IMR-90 (cell line): ENCODE results near the gene CAV3. TPM values are rescaled to one million over a fixed set of nuclear protein-coding genes. Genes with fewer than 3 reads are reported as not detected.
"Not testable (repeated sequence)": the region's sequence is repeated elsewhere in the genome, so short reads cannot be mapped to it uniquely, and the experiment has no call there.

ENCODE experiments used
- ATAC-seq: fragments of 200-7000 bp; cut with Tn5 transposase; 2 replicates; pipeline ENCODE4 v1.9.1; 2020; ENCODE audit warnings: low read depth, mild to moderate bottlenecking, moderate library complexity
- BruUV-seq: library from RNA; stranded (reverse); fragments of 400-500 nt; replicated peaks from 2 replicates; lab custom pipeline; 2021; lab: Mats Ljungman, UMichigan
- CTCF ChIA-PET: fragments of 300-600 bp; formaldehyde crosslinking; extraction: SDS; loops from one replicate; lab custom pipeline; 2021; ENCODE audit warnings: antibody characterized with exemption; lab: Yijun Ruan, JAX
- POLR2A ChIA-PET: fragments of 300-600 bp; sonication (Branson Sonifier 250); formaldehyde crosslinking; loops from one replicate; lab custom pipeline; 2022; ENCODE audit warnings: antibody characterized with exemption; ENCODE audit not compliant: unreplicated experiment; lab: Charles Lee
- DNase-seq: peaks from one replicate; pipeline ENCODE4 v3.0.0; 2013
- H2AFZ ChIP-seq: replicated peaks from 2 replicates; pipeline ENCODE3; 2013; ENCODE audit warnings: low read length, mild to moderate bottlenecking; ENCODE audit not compliant: poor library complexity
- H2AK5ac ChIP-seq: 2 replicates; pipeline ENCODE4 v1.6.1; 2013; ENCODE audit warnings: low read depth, low read length, inconsistent platforms
- H2AK9ac ChIP-seq: replicated peaks from 2 replicates; pipeline ENCODE3; 2013; ENCODE audit warnings: mild to moderate bottlenecking, low read depth, low read length, moderate library complexity; ENCODE audit not compliant: poor library complexity
- H2BK120ac ChIP-seq: 2 replicates; pipeline ENCODE4 v1.6.1; 2013; ENCODE audit warnings: low read depth, low read length, inconsistent platforms
- H2BK15ac ChIP-seq: 3 replicates; pipeline ENCODE4 v1.6.1; 2013; ENCODE audit warnings: low read depth, low read length, inconsistent platforms
- H2BK20ac ChIP-seq: 2 replicates; pipeline ENCODE4 v1.6.1; 2013; ENCODE audit warnings: low read depth, mild to moderate bottlenecking, inconsistent platforms, low read length, moderate library complexity
- H2BK5ac ChIP-seq: 2 replicates; pipeline ENCODE4 v1.6.1; 2013; ENCODE audit warnings: mild to moderate bottlenecking, low read depth, low read length, inconsistent platforms; ENCODE audit not compliant: poor library complexity, severe bottlenecking
- H3K14ac ChIP-seq: replicated peaks from 2 replicates; pipeline ENCODE4 v1.6.1; 2013; ENCODE audit warnings: low read depth, low read length, inconsistent platforms
- H3K18ac ChIP-seq: 2 replicates; pipeline ENCODE4 v1.6.1; 2013; ENCODE audit warnings: low read depth, low read length, control low read depth
- H3K23ac ChIP-seq: 2 replicates; pipeline ENCODE4 v1.6.1; 2013; ENCODE audit warnings: low read depth, low read length, inconsistent platforms
- H3K27ac ChIP-seq: 2 replicates; pipeline ENCODE4 v1.5.1; 2013; ENCODE audit warnings: mild to moderate bottlenecking, control low read depth, low read length; ENCODE audit not compliant: insufficient read depth
- H3K27me3 ChIP-seq: 2 replicates; pipeline ENCODE4 v1.6.1; 2013; ENCODE audit warnings: low read length; ENCODE audit not compliant: control insufficient read depth, insufficient read depth
- H3K36me3 ChIP-seq: 2 replicates; pipeline ENCODE4 v1.6.1; 2013; ENCODE audit warnings: low read length, mixed read lengths; ENCODE audit not compliant: control insufficient read depth, insufficient read depth
- H3K4ac ChIP-seq: 2 replicates; pipeline ENCODE4 v1.6.1; 2013; ENCODE audit warnings: low read depth, low read length, inconsistent platforms
- H3K4me1 ChIP-seq: 2 replicates; pipeline ENCODE4 v1.6.1; 2013; ENCODE audit warnings: low read length, mixed read lengths; ENCODE audit not compliant: control insufficient read depth, insufficient read depth
- H3K4me2 ChIP-seq: 2 replicates; pipeline ENCODE4 v1.6.1; 2013; ENCODE audit warnings: low read depth, mild to moderate bottlenecking, control low read depth, low read length, moderate library complexity
- H3K4me3 ChIP-seq: 2 replicates; pipeline ENCODE4 v1.5.1; 2013; ENCODE audit warnings: low read depth, mild to moderate bottlenecking, control low read depth, low read length, moderate library complexity; ENCODE audit not compliant: insufficient read depth
- H3K56ac ChIP-seq: 2 replicates; pipeline ENCODE4 v1.6.1; 2013; ENCODE audit warnings: low read length, inconsistent platforms; ENCODE audit not compliant: insufficient read depth; ENCODE audit errors: extremely low read depth
- H3K79me1 ChIP-seq, 2 experiments: 2 replicates each; pipeline ENCODE4 v1.6.1; 2013; ENCODE audit warnings: low read length in 2 of 2, inconsistent platforms in 1 of 2, low read depth in 1 of 2
- H3K9ac ChIP-seq: 2 replicates; pipeline ENCODE4 v1.6.1; 2013; ENCODE audit warnings: low read depth, low read length, control low read depth
- H3K9me1 ChIP-seq: 2 replicates; pipeline ENCODE4 v1.6.1; 2013; ENCODE audit warnings: low read length, inconsistent platforms; ENCODE audit not compliant: insufficient read depth
- H3K9me3 ChIP-seq: 2 replicates; pipeline ENCODE4 v1.6.1; 2013; ENCODE audit warnings: low read length; ENCODE audit not compliant: control insufficient read depth, insufficient read depth
- H4K20me1 ChIP-seq: 2 replicates; pipeline ENCODE4 v1.6.1; 2013; ENCODE audit warnings: low read length, inconsistent platforms; ENCODE audit not compliant: insufficient read depth
- H4K5ac ChIP-seq: 2 replicates; pipeline ENCODE4 v1.6.1; 2013; ENCODE audit warnings: mild to moderate bottlenecking, low read depth, low read length, control low read depth
- H4K8ac ChIP-seq, 2 experiments: 2 replicates each; pipeline ENCODE4 v1.6.1; 2013; ENCODE audit warnings: low read depth in 2 of 2, low read length in 2 of 2, control low read depth in 1 of 2, inconsistent platforms in 1 of 2
- H4K91ac ChIP-seq: 2 replicates; pipeline ENCODE4 v1.6.1; 2013; ENCODE audit warnings: low read depth, low read length, inconsistent platforms; ENCODE audit not compliant: insufficient read depth
- MAFK ChIP-seq: IDR thresholded peaks from 2 replicates; pipeline ENCODE4 v1.6.1; 2012; ENCODE audit warnings: low read depth, low read length, improper control_type of control experiment
- RAD21 ChIP-seq: IDR thresholded peaks from 2 replicates; pipeline ENCODE4 v1.6.1; 2012; ENCODE audit warnings: low read length, improper control_type of control experiment
- WGBS, 2 experiments: methylation state at CpG; one replicate each; pipeline versions ENCODE4 v1.1.5 to v1.1.7; 2013; ENCODE audit warnings: missing lambda C conversion rate in 2 of 2; ENCODE audit not compliant: insufficient read length in 1 of 2; ENCODE audit errors: extremely low coverage in 2 of 2; 5-methylcytosine and 5-hydroxymethylcytosine counted together
- dilution Hi-C: fragments of 300-500 bp; cut with HindIII; formaldehyde crosslinking; loops from one replicate; pipeline ENCODE4 v1.14.3; 2018; ENCODE audit warnings: low sequenced_read_pairs; ENCODE audit not compliant: unreplicated experiment
- in situ Hi-C: fragments of 300-500 bp; cut with MboI; formaldehyde crosslinking; loops from 3 replicates; pipeline ENCODE4 v1.14.3; 2019; ENCODE audit warnings: low sequenced_read_pairs, inconsistent platforms, mixed read lengths
- intact Hi-C: fragments of 100-400 bp; cut with micrococcal nuclease; formaldehyde crosslinking; loops from 2 replicates; pipeline ENCODE4 v1.10.0; 2022
- polyA plus RNA-seq, 3 experiments: library from polyadenylated mRNA; depleted of rRNA; stranded (reverse); fragments of >200 nt; gene quantifications; 2 replicates each; pipeline ENCODE4 v1.2.3, GENCODE V29; 2012; ENCODE audit warnings: low replicate concordance in 1 of 3
- total RNA-seq: library from RNA; depleted of rRNA; stranded (reverse); fragments of >200 nt; gene quantifications from 2 replicates; pipeline ENCODE4 v1.2.3, GENCODE V29; 2012
- TF ChIP-seq, protein P1 (sequence below): conservative IDR thresholded peaks from 2 replicates; pipeline ENCODE4 v1.5.1; 2012; ENCODE audit warnings: mild to moderate bottlenecking, low read depth, low read length, improper control_type of control experiment

Gene CAV3
- total and polyA plus RNA-seq, 2 of the 4 experiments (the other 2 are of a cell fraction) = 0.17 to 0.36 TPM

DNA sequence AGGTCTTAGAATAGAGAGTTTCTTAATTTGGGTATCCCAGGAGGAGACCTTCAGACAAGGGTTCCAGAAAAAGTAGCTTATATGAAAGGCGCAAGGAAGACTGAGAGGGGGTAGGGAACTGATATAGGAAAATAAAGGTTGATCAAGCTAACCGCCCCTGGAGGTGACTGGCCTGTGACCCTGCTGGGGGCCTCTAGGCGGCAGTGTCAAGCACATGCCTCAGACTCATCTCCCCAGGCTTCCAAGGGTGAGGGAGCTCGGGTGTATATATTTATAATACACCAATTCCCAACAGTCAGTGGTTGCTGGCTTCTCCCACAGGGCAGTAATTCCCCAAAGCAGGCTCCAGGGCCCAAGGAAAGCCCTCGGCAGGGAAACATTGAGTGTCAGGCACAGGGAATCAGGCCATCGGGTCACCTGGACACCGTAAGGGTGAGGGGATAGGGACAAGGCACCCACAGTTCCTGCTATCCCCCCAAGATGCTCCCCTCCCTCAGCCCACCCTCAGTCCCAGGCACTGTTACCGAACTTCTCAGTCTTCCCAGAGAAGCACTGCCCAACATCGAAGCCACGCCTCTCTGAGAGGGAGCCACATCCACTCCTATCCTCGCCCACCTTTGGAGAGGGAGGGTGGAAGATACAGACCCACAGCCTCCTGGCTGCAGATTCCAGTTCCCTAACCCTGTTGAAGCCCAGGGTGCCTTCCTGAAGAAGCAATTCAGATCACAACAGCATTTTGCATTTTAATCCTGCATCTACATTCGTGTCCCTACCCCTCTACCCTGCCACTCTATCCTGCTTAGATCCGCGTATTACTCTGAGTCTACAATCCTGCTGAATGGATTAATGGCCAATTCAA is 19.5 kb upstream of the CAV3 start:
- no peak overlapping the region for H2BK120ac ChIP-seq
- no peak overlapping the region for H2AK9ac ChIP-seq
- no peak overlapping the region for H2BK5ac ChIP-seq
- H2BK15ac ChIP-seq = no peak overlapping the region
- H2BK20ac ChIP-seq = no peak overlapping the region
- no peaks in the 10 kb centered on the region for H3K9me1 ChIP-seq
- dilution Hi-C loops = no loop called here
- no peaks in the 10 kb centered on the region for H3K9me3 ChIP-seq
- ATAC-seq = peak; percentile 56; the same call in 1 of the 2 replicates
- H4K5ac ChIP-seq = no peak overlapping the region
- H3K27me3 ChIP-seq = peaks cover 4% of the 10 kb centered on the region
- BruUV-seq = no TSS peak
- CTCF ChIA-PET = interaction anchor here (0.6 kb wide), 2 partner anchors 27 to 118 kb away, joined by 3 read pairs; no protein-coding TSS in a partner anchor
- H2AK5ac ChIP-seq = no peak overlapping the region
- no peak overlapping the region for H3K9ac ChIP-seq
- WGBS, 2 experiments = no CpG with 5 or more reads among the region's 14 CpGs
- no peak overlapping the region for H3K18ac ChIP-seq
- no peak overlapping the region for H3K4ac ChIP-seq
- H3K27ac ChIP-seq = no peak overlapping the region
- H3K4me1 ChIP-seq = no peaks in the 10 kb centered on the region
- TF ChIP-seq RAD21 = 0 out of 2 replicates have a peak, but pooled peaks have one; percentile 20
- TF ChIP-seq, protein P1, sequence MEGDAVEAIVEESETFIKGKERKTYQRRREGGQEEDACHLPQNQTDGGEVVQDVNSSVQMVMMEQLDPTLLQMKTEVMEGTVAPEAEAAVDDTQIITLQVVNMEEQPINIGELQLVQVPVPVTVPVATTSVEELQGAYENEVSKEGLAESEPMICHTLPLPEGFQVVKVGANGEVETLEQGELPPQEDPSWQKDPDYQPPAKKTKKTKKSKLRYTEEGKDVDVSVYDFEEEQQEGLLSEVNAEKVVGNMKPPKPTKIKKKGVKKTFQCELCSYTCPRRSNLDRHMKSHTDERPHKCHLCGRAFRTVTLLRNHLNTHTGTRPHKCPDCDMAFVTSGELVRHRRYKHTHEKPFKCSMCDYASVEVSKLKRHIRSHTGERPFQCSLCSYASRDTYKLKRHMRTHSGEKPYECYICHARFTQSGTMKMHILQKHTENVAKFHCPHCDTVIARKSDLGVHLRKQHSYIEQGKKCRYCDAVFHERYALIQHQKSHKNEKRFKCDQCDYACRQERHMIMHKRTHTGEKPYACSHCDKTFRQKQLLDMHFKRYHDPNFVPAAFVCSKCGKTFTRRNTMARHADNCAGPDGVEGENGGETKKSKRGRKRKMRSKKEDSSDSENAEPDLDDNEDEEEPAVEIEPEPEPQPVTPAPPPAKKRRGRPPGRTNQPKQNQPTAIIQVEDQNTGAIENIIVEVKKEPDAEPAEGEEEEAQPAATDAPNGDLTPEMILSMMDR = 0 out of 2 replicates have a peak, but pooled peaks have one; percentile 26
- no peak for TF ChIP-seq MAFK
- no peaks in the 10 kb centered on the region; the same call in 1 of the 2 replicates for H4K20me1 ChIP-seq
- H3K36me3 ChIP-seq = no peaks in the 10 kb centered on the region
- no peak overlapping the region for H4K8ac ChIP-seq
- POLR2A ChIA-PET = no interaction called here
- no peak overlapping the region for H3K4me2 ChIP-seq
- no peak overlapping the region for H2AFZ ChIP-seq
- H3K4me3 ChIP-seq = no peak overlapping the region
- H3K56ac ChIP-seq = no peak overlapping the region
- no peaks in the 10 kb centered on the region for H3K79me1 ChIP-seq
- H4K91ac ChIP-seq = no peak overlapping the region
- intact Hi-C loops = no loop called here
- in situ Hi-C loops = no loop called here
- no peak overlapping the region for H3K14ac ChIP-seq
- no peak overlapping the region for H3K23ac ChIP-seq
- no peak for DNase-seq

DNA sequence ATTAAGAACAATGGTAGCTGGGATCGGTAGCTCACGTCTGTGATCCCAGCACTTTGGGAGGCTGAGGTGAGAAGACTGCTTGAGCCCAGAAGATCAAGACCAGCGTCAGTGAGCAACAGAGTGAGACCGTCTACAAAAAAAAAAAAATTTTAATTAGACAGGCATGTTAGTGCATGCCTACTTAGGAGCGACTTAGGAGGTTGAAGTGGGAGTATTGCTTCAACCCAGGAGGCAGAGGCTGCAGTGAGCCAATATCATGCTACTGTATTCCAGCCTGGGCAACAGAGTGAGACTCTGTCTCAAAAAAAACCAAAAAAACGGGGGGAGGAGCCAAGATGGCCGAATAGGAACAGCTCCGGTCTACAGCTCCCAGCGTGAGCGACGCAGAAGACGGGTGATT is 17.8 kb upstream of the CAV3 start:
- H3K27me3 ChIP-seq, H3K14ac ChIP-seq, intact Hi-C loops, H4K5ac ChIP-seq, H3K18ac ChIP-seq, POLR2A ChIA-PET, CTCF ChIA-PET, dilution Hi-C loops, H4K8ac ChIP-seq, H3K36me3 ChIP-seq, BruUV-seq, H3K9me1 ChIP-seq, H3K9me3 ChIP-seq, H2AK9ac ChIP-seq, H2BK15ac ChIP-seq, H2BK120ac ChIP-seq, H2BK20ac ChIP-seq, H3K4me1 ChIP-seq, in situ Hi-C loops, H4K91ac ChIP-seq, H3K56ac ChIP-seq, H3K23ac ChIP-seq, H3K4me3 ChIP-seq, H2AK5ac ChIP-seq, H3K79me1 ChIP-seq, H2BK5ac ChIP-seq, H3K4ac ChIP-seq, H3K9ac ChIP-seq, H3K4me2 ChIP-seq, H2AFZ ChIP-seq, DNase-seq, H4K20me1 ChIP-seq, ATAC-seq, H3K27ac ChIP-seq: not testable (repeated sequence)
- no CpG with 5 or more reads among the region's 12 CpGs for WGBS, 2 experiments
